ENCODE measurements around the gene BACE2.

BACE2 gene

DNA sequence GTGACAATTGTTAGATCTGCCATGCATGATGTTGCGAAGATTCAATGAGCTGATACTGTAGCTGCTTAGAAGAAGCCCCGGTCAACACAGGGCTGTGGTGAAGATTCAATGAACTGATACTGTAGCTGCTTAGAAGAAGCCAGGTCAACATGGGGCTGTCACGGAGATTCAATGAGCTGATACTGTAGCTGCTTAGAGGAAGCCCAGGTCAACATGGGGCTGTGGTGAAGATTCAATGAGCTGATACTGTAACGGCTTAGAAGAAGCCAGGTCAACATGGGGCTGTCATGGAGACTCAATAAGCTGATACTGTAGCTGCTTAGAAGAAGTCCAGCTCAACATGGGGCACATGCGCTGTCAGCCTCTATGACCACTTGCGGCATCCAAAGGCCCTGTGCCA is 18.8 kb upstream of the BACE2 start:
- no peak for DNase-seq

DNA sequence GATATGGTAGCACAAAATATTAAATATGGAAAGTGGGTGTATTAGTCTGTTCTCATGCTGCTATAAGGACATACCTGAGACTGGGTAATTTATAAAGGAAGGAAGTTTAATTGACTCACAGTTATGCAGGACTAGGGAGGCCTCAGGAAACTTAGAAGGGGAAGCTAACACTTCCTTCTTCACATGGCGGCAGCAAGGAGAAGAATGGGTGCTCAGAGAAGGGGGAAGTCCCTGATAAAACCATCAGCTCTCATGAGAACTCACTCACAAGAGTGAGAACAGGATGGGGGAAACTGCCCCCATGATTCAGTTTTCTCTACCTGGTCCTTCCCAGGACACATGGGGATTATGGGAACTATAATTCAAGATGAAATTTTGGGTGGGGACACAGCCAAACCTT is 15.8 kb upstream of the BACE2 start:
- DNase-seq: no peak

- no peak for DNase-seq
Observed at GRCh38 chr21:41153443-41153842, 14.5 kb upstream of the BACE2 start.

DNA sequence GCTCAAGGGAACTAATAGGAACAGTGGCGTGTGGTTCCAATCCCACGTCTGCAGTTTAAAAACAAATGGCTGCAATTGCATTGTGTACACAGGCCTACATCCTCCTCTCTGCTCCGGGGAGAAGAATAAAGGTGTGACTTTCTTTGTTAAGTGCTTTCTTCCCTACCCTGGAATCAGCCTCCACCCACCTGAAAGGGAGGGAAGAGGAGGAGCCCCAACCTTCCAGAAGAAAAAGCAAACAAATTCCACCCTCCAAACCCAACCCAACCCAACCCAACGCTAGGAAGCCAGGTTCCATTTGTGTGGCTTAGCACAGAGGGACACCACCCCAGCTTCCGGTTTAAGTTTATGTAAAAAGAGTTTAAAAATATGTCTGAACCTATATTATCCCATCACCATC is 11.8 kb upstream of the BACE2 start:
- no peak for DNase-seq

DNA sequence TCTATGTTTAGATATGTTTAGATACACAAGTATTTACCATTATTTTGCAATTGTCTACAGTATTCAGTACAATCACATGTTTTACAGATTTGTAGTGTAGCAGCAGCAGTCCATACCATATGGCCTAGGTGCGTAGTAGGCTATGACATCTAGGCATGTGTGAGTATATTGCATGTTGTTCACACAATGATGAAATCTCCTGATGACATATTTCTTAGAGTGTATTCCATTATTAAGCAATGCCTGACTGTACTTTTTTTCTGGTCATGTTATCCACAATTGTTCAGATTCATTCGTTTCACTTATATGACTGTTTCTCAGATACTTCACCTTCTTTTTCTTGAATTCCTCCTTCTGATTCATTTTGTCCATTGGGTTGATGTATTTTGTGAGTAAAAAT is 9.9 kb upstream of the BACE2 start:
- DNase-seq: no peak

- DNase-seq: no peak
Observed at GRCh38 chr21:41160036-41160435, 7.9 kb upstream of the BACE2 start.

DNA sequence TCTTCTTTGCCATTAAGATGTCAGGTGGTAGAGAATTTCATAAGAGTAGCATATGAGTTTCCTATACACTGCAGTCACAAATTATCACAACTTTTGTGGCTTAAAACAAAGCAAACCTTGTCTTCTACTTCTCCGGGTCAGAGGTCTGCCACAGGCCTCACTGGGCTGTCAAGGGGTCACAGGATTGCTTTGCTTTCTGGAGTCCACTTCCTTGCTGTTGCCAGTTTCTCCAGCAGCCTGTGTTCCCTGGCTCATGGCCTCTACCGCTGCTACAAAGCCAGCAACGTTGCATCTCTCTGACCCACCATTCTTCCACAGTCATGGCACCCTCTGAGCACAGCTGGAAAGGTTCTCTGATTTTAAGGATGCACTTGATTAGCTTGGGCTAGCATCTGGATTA is 6.5 kb upstream of the BACE2 start:
- no peak for DNase-seq

DNA sequence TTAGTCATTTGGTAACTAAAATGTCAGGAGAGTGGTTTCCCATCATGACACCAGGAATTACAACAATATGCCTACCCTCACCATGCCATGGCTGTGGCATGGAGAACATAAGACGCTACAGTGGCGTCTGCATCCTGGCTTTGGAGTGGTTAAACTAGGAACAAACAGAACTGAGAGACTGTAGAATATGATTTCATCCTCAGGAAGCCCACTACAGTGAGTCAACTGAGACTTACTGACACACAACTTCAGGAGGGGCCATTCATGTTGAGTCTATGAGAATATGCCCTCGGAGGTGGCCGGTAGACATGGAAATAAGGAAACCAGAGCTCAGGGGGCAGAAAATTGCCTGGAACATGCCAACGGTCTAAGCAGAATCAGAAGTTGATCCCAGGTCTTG is 5.9 kb upstream of the BACE2 start:
- DNase-seq: no peak

DNA sequence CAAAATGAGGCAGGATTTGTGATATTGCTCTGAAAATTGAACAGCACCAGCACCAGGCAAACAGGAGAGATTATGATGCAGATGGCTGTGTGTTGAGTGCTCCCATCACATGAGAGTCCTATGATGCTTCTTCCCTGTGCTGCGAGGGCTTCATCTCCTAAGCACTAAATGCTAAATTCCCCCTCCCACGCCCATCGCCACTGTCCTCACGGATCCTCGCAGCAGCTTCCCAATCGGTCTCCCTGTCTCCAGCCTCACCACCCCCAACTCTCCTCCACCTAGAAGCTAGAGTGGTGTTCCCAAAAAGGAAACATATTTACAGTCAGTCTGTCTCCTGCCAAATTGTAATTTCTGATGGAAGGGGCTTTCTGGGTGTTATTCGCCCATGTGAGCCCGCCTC is 4.9 kb upstream of the BACE2 start:
- no peak for DNase-seq

- DNase-seq: no peak
Observed at GRCh38 chr21:41164052-41164451, 3.9 kb upstream of the BACE2 start.

- DNase-seq: peak; percentile 54
Observed at GRCh38 chr21:41164981-41165655, 2.8 kb upstream of the BACE2 start.

DNA sequence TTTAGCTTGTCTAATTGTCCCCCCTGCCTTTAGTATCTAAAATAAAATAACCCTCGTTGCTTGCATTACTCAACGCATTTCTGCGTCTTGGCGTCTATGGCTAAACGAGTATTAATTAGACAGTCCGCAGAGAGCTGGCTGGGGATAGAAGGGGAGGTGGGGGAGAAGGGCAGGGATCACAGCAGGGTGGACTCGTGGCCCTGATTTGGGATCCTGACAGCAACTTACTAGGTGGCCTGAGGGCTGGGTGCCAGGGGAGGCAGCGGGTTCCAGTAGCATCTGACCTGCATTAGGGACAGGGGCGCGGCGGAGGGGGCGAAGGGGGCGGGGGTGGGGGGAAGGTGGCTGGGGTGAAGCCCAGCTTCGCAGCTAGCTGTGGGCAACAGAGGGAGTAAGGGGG is 1.1 kb upstream of the BACE2 start:
- peak; percentile 7 for DNase-seq

DNA sequence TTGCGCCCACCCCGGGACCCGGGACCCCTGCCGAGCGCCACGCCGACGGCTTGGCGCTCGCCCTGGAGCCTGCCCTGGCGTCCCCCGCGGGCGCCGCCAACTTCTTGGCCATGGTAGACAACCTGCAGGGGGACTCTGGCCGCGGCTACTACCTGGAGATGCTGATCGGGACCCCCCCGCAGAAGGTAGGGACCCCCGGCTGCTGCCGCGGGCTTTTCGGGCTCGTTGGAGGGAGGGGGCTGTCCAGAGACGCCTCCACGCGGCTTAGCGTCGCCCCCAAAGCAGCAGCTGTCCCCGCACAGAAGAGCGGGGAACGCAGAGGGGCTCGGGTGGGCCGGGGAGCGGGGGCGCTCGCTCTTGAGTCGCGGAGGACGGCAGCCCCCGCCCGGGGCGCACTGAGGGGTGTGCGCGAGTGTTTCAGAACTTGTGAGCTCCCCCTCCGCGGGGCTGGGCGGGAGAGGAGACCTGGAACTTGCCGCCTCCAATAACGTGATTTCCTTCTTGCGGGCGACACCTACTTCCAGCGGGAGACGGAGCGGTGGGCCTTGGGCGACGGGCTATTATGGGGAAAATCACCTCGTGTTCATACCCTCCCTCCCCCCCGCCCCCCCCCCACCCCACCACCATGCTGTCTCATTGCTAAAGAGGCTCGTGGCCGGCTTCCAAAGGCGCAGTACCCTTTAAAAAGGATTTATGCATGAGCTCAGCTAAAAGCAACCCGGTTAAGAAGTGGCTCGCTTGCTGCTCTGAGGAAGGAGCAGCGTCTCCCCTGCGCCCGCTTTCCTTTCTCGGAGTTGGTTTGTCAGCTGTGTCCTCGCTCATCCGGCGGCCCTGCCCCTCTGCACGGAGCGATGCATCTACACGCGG is 664 bp downstream of the BACE2 start:
- DNase-seq: peak; percentile 73

DNA sequence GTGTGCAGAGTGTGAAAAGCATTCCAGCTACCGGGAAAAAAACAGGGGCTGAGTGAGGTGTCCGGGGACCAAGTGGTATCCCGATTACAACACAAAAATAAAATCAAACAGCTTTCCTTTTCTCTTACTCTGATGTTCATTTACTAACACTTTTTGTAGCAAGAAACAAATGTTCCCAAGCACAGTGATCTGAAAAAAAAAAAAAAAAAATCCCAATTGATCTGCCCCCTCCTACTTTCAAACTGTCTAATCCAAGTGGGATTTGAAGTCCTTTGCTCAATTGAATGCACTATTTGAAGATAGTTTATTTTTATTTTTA is 1.3 kb downstream of the BACE2 start:
- DNase-seq: no peak

- no peak for DNase-seq
Observed at GRCh38 chr21:41169701-41170100, 1.7 kb downstream of the BACE2 start.

- DNase-seq: peak; percentile 32
Observed at GRCh38 chr21:41170442-41170841, 2.5 kb downstream of the BACE2 start.

GRCh38 chr21:41170859-41171609 is 3.1 kb downstream of the BACE2 start:
- DNase-seq: no peak

- DNase-seq: no peak
Observed at GRCh38 chr21:41175080-41175479, 7.1 kb downstream of the BACE2 start.

DNA sequence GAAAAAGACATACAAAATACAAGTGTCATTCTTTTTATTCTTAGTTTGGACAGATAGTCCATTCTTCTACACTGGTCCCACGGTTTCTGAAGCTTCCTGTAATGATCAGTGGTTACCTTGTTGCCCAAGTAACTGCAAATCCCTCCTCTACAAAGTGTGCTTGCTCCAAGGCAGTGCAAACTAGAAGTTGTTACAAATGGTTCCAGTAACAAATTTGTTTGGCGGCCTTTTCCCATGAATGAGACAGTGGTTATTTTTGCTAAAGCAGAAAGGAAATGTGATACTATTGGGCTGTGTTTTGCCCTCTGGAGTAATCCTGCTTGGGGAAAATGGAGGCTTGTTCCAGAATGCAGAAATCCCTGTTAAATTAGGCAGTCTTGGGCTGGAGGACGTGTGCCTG is 8.9 kb downstream of the BACE2 start:
- no peak for DNase-seq

DNA sequence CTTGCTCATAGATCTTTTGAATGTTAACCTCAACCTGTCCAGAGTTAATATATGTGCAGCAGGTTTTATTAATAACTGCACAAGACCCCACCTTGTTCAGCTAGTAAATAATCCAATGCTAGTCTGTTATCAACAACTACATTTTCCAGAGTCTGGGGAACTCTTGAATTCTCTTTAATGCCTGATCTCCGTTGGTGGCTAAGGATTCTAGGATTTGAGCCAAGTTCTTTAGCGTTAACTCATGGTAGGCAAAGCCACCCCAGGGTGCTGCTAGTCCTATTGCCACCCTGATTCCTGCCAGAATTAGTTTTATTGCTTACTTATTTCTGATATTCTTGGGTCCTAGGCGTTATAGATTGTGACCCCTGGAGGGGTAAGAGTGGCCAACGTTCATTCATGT is 12.8 kb downstream of the BACE2 start:
- no peak for DNase-seq

DNA sequence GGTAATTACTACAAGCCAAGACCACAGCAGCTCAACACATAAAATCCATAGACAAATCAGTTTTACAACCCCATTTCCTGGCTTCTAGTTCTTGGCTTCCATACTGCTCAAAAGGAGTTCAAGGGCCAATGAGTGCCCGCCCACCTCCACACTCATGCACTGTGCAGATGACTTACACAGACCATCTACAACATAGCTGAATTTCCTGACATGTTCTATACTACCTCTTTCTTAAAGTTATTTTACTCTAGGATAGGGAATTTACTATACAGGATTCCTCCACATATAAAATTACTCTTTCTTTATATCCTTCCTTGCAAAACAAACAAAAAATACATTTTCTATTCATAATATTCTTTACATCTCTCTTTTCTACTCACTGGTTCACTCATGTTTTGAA is 14.6 kb downstream of the BACE2 start:
- no peak for DNase-seq

GRCh38 chr21:41183575-41183974 is 15.6 kb downstream of the BACE2 start:
- DNase-seq: no peak

DNA sequence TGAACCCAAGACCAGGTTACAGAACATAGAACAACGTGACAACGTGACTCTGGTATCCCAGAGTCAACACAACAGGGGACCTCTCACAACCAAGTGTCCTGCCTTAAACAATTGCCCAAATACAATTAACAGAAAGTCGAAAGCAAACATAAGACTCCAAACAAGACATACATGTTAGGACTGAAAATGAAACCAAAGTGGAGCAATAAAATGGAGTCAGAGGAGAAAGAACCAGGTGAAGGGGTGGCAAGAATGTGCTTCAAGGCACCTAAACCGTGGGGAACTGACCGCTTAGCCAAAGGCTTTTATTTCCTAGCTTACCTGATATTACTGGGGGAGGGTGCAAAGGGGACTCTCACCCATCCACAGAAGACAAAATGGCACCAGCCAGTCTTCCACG is 17.8 kb downstream of the BACE2 start:
- DNase-seq: no peak

All from fibroblast of skin of right biceps (primary cell).